ENCODE data around the gene ARHGAP26. TPM values are rescaled to one million over a fixed set of nuclear protein-coding genes. Genes with fewer than 3 reads are reported as not detected.
A peak's percentile ranks its signal among the peaks of the same experiment; 100 is the strongest.

ARHGAP26 gene
- total RNA-seq, 1 donor from 2014 or later, result 17.1 TPM

- DNase-seq (ENCODE audit: low read depth) (no peak), FAIRE-seq (no peak)
- H3K4me3 ChIP-seq (ENCODE audit: low read depth, low read length), result no peak overlapping the region
Observed at GRCh38 chr5:142894749-142895148, 124.6 kb downstream of the ARHGAP26 start.

GRCh38 chr5:142896325-142897007, 126.3 kb downstream of the ARHGAP26 start:
- no peak for TF ChIP-seq CTCF (IDR thresholded peaks at IDR 0.05; ENCODE audit: insufficient read depth, low read length, severe bottlenecking)
- Histone ChIP-seq H3K4me3 (ENCODE audit: low read depth, low read length) (no peak overlapping the region), H3K36me3 (ENCODE audit: control insufficient read depth, insufficient read depth, low read length) (no peaks in the 10 kb centered on the region), H3K27me3 (ENCODE audit: control insufficient read depth, insufficient read depth, low read length) (no peaks in the 10 kb centered on the region)
- no peak for FAIRE-seq
- peak; percentile 52 for DNase-seq (ENCODE audit: low read depth)

More at GRCh38 chr5:142894749-142895148, 124.6 kb downstream of the ARHGAP26 start:
- no peak for TF ChIP-seq CTCF (IDR thresholded peaks at IDR 0.05; ENCODE audit: insufficient read depth, low read length, severe bottlenecking)
- Histone ChIP-seq H3K27me3 (ENCODE audit: control insufficient read depth, insufficient read depth, low read length) (no peaks in the 10 kb centered on the region), H3K36me3 (ENCODE audit: control insufficient read depth, insufficient read depth, low read length) (no peaks in the 10 kb centered on the region)

GRCh38 chr5:142897328-142897727, 127.2 kb downstream of the ARHGAP26 start:
- no peak for DNase-seq (ENCODE audit: low read depth)
- no peak overlapping the region for H3K4me3 ChIP-seq (ENCODE audit: low read depth, low read length)
- no peaks in the 10 kb centered on the region for H3K36me3 ChIP-seq (ENCODE audit: control insufficient read depth, insufficient read depth, low read length)
- no peak for TF ChIP-seq CTCF (IDR thresholded peaks at IDR 0.05; ENCODE audit: insufficient read depth, low read length, severe bottlenecking)
- H3K27me3 ChIP-seq (ENCODE audit: control insufficient read depth, insufficient read depth, low read length), result no peaks in the 10 kb centered on the region
- no peak for FAIRE-seq

- DNase-seq (ENCODE audit: low read depth) (no peak), FAIRE-seq (no peak)
- no peak for TF ChIP-seq CTCF (IDR thresholded peaks at IDR 0.05; ENCODE audit: insufficient read depth, low read length, severe bottlenecking)
- H3K36me3 ChIP-seq (ENCODE audit: control insufficient read depth, insufficient read depth, low read length), result no peaks in the 10 kb centered on the region
- no peaks in the 10 kb centered on the region for H3K27me3 ChIP-seq (ENCODE audit: control insufficient read depth, insufficient read depth, low read length)
- no peak overlapping the region for H3K4me3 ChIP-seq (ENCODE audit: low read depth, low read length)
Observed at GRCh38 chr5:142900927-142901326, 130.8 kb downstream of the ARHGAP26 start.

GRCh38 chr5:142901476-142902185, 131.5 kb downstream of the ARHGAP26 start:
- Histone ChIP-seq H3K27me3 (ENCODE audit: control insufficient read depth, insufficient read depth, low read length) (no peaks in the 10 kb centered on the region), H3K36me3 (ENCODE audit: control insufficient read depth, insufficient read depth, low read length) (no peaks in the 10 kb centered on the region), H3K4me3 (ENCODE audit: low read depth, low read length) (no peak overlapping the region)
- no peak for DNase-seq (ENCODE audit: low read depth)
- FAIRE-seq, result no peak
- TF ChIP-seq CTCF (IDR thresholded peaks at IDR 0.05; ENCODE audit: insufficient read depth, low read length, severe bottlenecking), result no peak

Measured in bronchial epithelial cell (primary cell).